Measurements from ENCODE around the gene NOS1AP. TPM values are rescaled to one million over a fixed set of nuclear protein-coding genes. Genes with fewer than 3 reads are reported as not detected.

Gene NOS1AP
- total and polyA plus RNA-seq, 2 donors from 2014 or later = 0.47 to 10.7 TPM

GRCh38 chr1:162279136-162279498 is 209.6 kb downstream of the NOS1AP start:
- no peak for FAIRE-seq
- peak in 4 of 5 donors; percentile 37 to 55 (median 50) for DNase-seq

GRCh38 chr1:162281426-162281825 is 211.9 kb downstream of the NOS1AP start:
- DNase-seq (no peak), FAIRE-seq (no peak)
- H3K27ac ChIP-seq (ENCODE audit: low read depth in 2 of 2, low read length in 2 of 2) = no peak overlapping the region
- no peaks in the 10 kb centered on the region for H3K36me3 ChIP-seq (ENCODE audit: control insufficient read depth in 2 of 3, insufficient read depth in 3 of 3, low read length in 3 of 3)
- TF ChIP-seq CTCF (IDR thresholded peaks at IDR 0.05; ENCODE audit: borderline replicate concordance, extremely low read depth, insufficient read depth) = no peak
- H3K4me3 ChIP-seq (ENCODE audit: low read length in 3 of 3) = no peak overlapping the region
- H3K9ac ChIP-seq (ENCODE audit: low read length in 3 of 3) = no peak overlapping the region
- H3K4me1 ChIP-seq (ENCODE audit: control insufficient read depth in 2 of 3, insufficient read depth in 2 of 3, low read depth in 1 of 3, low read length in 3 of 3) = peaks cover 0 to 21% (median 6%) of the 10 kb centered on the region in 3 donors
- H3K27me3 ChIP-seq (ENCODE audit: control insufficient read depth, insufficient read depth, low read length) = no peaks in the 10 kb centered on the region
- no peaks in the 10 kb centered on the region for H3K9me3 ChIP-seq (ENCODE audit: control insufficient read depth in 2 of 3, insufficient read depth in 1 of 3, low read length in 3 of 3)
- intact Hi-C loops (cut with DNase I) = no loop called here

More at GRCh38 chr1:162279136-162279498, 209.6 kb downstream of the NOS1AP start:
- no peak overlapping the region for H3K4me3 ChIP-seq (ENCODE audit: low read length in 3 of 3)
- H3K36me3 ChIP-seq (ENCODE audit: control insufficient read depth in 2 of 3, insufficient read depth in 3 of 3, low read length in 3 of 3) = no peaks in the 10 kb centered on the region
- H3K9me3 ChIP-seq (ENCODE audit: control insufficient read depth in 2 of 3, insufficient read depth in 1 of 3, low read length in 3 of 3) = no peaks in the 10 kb centered on the region
- no peak overlapping the region for H3K9ac ChIP-seq (ENCODE audit: low read length in 3 of 3)
- H3K4me1 ChIP-seq (ENCODE audit: control insufficient read depth in 2 of 3, insufficient read depth in 2 of 3, low read depth in 1 of 3, low read length in 3 of 3) = peaks cover 0 to 4% (median 0%) of the 10 kb centered on the region in 3 donors
- intact Hi-C loops (cut with DNase I) = no loop called here
- no peak for TF ChIP-seq CTCF (IDR thresholded peaks at IDR 0.05; ENCODE audit: borderline replicate concordance, extremely low read depth, insufficient read depth)
- H3K27me3 ChIP-seq (ENCODE audit: control insufficient read depth, insufficient read depth, low read length) = no peaks in the 10 kb centered on the region
- no peak overlapping the region for H3K27ac ChIP-seq (ENCODE audit: low read depth in 2 of 2, low read length in 2 of 2)

GRCh38 chr1:162283657-162284056 is 214.2 kb downstream of the NOS1AP start:
- DNase-seq (no peak), FAIRE-seq (no peak)
- no peaks in the 10 kb centered on the region for H3K36me3 ChIP-seq (ENCODE audit: control insufficient read depth in 2 of 3, insufficient read depth in 3 of 3, low read length in 3 of 3)
- no peaks in the 10 kb centered on the region for H3K9me3 ChIP-seq (ENCODE audit: control insufficient read depth in 2 of 3, insufficient read depth in 1 of 3, low read length in 3 of 3)
- no peaks in the 10 kb centered on the region for H3K27me3 ChIP-seq (ENCODE audit: control insufficient read depth, insufficient read depth, low read length)
- H3K4me3 ChIP-seq (ENCODE audit: low read length in 3 of 3) = no peak overlapping the region
- no peak overlapping the region for H3K9ac ChIP-seq (ENCODE audit: low read length in 3 of 3)
- peak overlapping the region in 1 of 2 donors; percentile 66 for H3K27ac ChIP-seq (ENCODE audit: low read depth in 2 of 2, low read length in 2 of 2)
- intact Hi-C loops (cut with DNase I) = no loop called here
- peaks cover 0 to 21% (median 6%) of the 10 kb centered on the region in 3 donors for H3K4me1 ChIP-seq (ENCODE audit: control insufficient read depth in 2 of 3, insufficient read depth in 2 of 3, low read depth in 1 of 3, low read length in 3 of 3)
- TF ChIP-seq CTCF (IDR thresholded peaks at IDR 0.05; ENCODE audit: borderline replicate concordance, extremely low read depth, insufficient read depth) = no peak
